BJ (cell line): Measurements from ENCODE around the gene ADAMTS12. TPM values are rescaled to one million over a fixed set of nuclear protein-coding genes. Genes with fewer than 3 reads are reported as not detected.

Experiments used
- CTCF ChIA-PET: fragments of 350-600 bp; formaldehyde crosslinking; extraction: SDS; loops from one replicate; lab custom pipeline; 2021; ENCODE audit warnings: antibody characterized with exemption, inconsistent platforms; lab: Yijun Ruan, JAX
- POLR2A ChIA-PET: fragments of 300-600 bp; sonication (Branson Sonifier 250); formaldehyde crosslinking; extraction: SDS; loops from one replicate; lab custom pipeline; 2021; ENCODE audit warnings: antibody characterized with exemption; lab: Charles Lee
- DNase-seq: peaks from one replicate; pipeline ENCODE4 v3.0.0-alpha.2; 2011; ENCODE audit warnings: low read depth
- H3K27me3 ChIP-seq: 2 replicates; pipeline ENCODE4 v1.6.0; 2011; ENCODE audit warnings: low read length; ENCODE audit not compliant: control insufficient read depth, insufficient read depth
- H3K36me3 ChIP-seq: 2 replicates; pipeline ENCODE4 v1.5.1; 2011; ENCODE audit warnings: low read length; ENCODE audit not compliant: control insufficient read depth, insufficient read depth
- H3K4me3 ChIP-seq: 2 replicates; pipeline ENCODE4 v1.5.1; 2011; ENCODE audit warnings: low read depth, mild to moderate bottlenecking, control low read depth, low read length
- CTCF ChIP-seq: IDR thresholded peaks from 2 replicates; pipeline ENCODE4 v1.5.1; 2011; ENCODE audit warnings: low read depth, mild to moderate bottlenecking, control low read depth, inconsistent platforms, low read length, moderate library complexity; ENCODE audit not compliant: insufficient read depth
- polyA plus RNA-seq: library from polyadenylated mRNA; depleted of rRNA; stranded (reverse); fragments of >200 nt; gene quantifications from 2 replicates; pipeline ENCODE4 v1.2.3, GENCODE V29; 2011

Gene ADAMTS12
- polyA plus RNA-seq, 1 experiment: 25.6 TPM

DNA sequence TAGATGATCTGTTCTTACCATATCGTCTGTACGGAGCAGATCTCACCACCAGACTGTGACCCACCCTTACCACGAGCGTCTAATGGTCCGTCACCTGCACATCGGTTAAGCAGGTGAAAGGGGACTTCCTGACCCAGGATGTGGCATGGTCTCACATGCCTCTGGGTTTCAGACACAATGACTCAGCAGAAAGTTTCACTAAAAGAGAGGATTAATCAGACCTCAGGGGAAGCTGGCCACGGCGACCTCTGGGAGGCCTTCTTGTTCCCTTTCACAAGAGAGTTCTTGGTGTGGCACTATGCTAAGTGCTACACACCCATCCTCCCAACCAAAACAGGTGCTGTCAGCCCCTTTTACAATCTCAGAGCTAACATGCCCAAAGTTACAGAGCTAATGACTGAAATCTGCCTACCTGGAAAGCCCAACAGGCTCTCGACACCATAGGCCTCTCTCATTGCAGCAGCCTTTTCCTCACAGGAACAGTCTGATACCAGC, 41.6 kb downstream of the ADAMTS12 start:
- H3K36me3 ChIP-seq: no peaks in the 10 kb centered on the region
- H3K4me3 ChIP-seq: no peak overlapping the region
- no peak for TF ChIP-seq CTCF
- no peaks in the 10 kb centered on the region for H3K27me3 ChIP-seq
- DNase-seq: no peak
- ChIA-PET POLR2A (no interaction called here), CTCF (no interaction called here)

GRCh38 chr5:33848554-33848953, 43.2 kb downstream of the ADAMTS12 start:
- H3K27me3 ChIP-seq: no peaks in the 10 kb centered on the region
- ChIA-PET POLR2A (no interaction called here), CTCF (no interaction called here)
- no peaks in the 10 kb centered on the region for H3K36me3 ChIP-seq
- TF ChIP-seq CTCF: no peak
- no peak for DNase-seq
- H3K4me3 ChIP-seq: no peak overlapping the region

DNA sequence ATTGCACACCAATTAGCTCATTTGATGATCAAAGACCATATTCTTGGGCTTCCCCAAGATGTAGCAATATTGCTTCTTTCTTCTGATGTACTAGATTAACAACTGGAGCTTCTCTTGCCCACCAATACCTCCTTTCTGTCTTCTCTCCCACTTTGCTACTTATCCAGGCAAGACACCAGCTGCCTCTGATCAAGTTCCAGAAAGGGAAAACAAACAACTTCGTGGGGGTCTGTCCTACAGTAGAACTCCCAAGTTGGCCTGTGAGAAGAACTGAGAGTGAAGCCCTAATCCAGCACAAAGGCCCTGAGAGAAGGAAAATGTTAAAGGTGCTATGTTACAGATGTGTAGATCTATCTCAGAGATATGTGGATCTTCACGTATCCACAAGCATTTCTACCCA, 44.9 kb downstream of the ADAMTS12 start:
- Histone ChIP-seq H3K4me3 (no peak overlapping the region), H3K27me3 (no peaks in the 10 kb centered on the region), H3K36me3 (no peaks in the 10 kb centered on the region)
- no peak for DNase-seq
- TF ChIP-seq CTCF: no peak
- CTCF ChIA-PET: interaction anchor here (0.8 to 1.4 kb wide), 3 partner anchors 9 to 14 kb away, joined by 3 to 4 read pairs (median 4); no protein-coding TSS in a partner anchor
- POLR2A ChIA-PET: no interaction called here

- H3K4me3 ChIP-seq: no peak overlapping the region
- ChIA-PET CTCF (no interaction called here), POLR2A (no interaction called here)
- H3K36me3 ChIP-seq: no peaks in the 10 kb centered on the region
- no peak for DNase-seq
- no peak for TF ChIP-seq CTCF
- no peaks in the 10 kb centered on the region for H3K27me3 ChIP-seq
Observed at GRCh38 chr5:33843579-33843978, 48.2 kb downstream of the ADAMTS12 start.

GRCh38 chr5:33842456-33842855, 49.3 kb downstream of the ADAMTS12 start:
- no peak for TF ChIP-seq CTCF
- Histone ChIP-seq H3K36me3 (no peaks in the 10 kb centered on the region), H3K27me3 (no peaks in the 10 kb centered on the region), H3K4me3 (no peak overlapping the region)
- CTCF ChIA-PET: interaction anchor here (1.3 kb wide), 1 partner anchor 128 kb away, joined by 4 read pairs; no protein-coding TSS in a partner anchor
- DNase-seq: no peak
- POLR2A ChIA-PET: no interaction called here
